SW480 (cell line): ENCODE results near the gene FIBCD1.
"Not testable (repeated sequence)": the region's sequence is repeated elsewhere in the genome, so short reads cannot be mapped to it uniquely, and the experiment has no call there.

Experiments used
- DNase-seq: peaks from one replicate; pipeline ENCODE4 v3.0.0-alpha.2; 2016; ENCODE audit warnings: low spot score

The FIBCD1 gene

GRCh38 chr9:130921989-130922892 lies 16.8 kb downstream of the FIBCD1 start:
- no peak for DNase-seq

GRCh38 chr9:130921300-130921988 lies 17.6 kb downstream of the FIBCD1 start:
- DNase-seq: no peak

GRCh38 chr9:130920762-130921299 lies 18.2 kb downstream of the FIBCD1 start:
- DNase-seq: no peak

- DNase-seq: no peak
Measured at GRCh38 chr9:130920233-130920632, 18.8 kb downstream of the FIBCD1 start.

DNA sequence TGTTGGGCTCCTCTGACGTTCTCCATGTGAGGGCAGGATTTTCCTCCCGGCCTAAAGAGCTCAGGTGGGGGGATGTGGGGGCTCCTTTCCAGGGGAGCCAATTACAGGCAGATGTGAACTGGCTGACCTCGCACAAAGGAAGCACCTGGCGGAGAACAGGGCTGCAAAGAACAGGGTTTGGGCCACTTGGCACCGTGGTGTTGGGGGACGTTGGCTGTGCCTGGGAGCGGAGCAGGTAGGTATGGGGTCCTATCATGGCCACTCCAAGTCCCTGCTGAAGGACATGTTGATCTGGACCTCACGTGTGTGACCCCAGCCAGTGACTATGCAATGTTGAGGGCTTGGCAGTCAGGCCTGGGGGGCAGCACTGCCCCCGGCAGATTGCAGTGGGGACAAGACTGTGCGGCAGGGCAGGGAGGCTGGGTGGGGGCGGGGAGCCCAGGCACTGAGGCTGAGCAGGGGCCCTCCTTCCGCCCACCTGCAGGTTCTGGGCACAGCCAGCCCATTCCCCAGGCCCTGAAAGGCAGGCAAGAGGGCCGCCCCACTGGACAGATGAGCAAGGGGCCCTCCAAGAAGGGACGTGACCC lies 19.4 kb downstream of the FIBCD1 start:
- no peak for DNase-seq

DNA sequence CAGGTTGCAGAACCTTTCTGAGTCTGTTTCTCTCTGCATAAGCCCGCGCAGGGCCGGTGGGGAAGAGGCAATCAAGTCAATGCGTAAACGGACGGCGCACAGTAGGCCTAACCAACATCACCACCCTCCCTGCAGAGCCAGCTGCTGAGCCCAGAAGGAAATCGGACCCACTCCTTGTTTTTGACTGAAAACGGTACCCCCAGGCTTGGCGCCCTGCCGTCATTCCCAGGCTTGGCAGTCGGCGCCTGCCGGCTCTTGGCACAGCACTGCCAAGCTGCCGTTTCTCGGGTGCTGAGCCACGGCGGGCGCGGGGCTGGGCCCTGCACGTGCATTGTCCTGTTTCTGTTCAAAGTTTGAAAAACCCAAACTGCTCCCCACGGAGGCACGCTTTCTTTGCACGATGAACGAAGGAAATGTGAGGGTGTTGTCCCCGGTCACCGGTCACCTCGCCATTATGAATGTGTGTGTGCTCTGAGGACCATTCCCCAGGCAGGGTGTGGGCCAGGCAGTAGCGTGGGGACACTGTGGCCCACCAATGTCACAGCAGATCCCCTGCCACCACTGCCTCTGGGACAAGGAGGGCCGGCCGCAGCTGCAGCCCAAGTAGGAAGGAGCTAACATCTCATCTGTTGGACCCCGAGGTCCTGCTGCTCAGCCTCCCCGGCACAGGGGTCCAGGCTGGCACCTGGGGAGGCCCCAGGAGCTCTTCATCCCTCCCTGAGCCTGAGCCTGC lies 20.1 kb downstream of the FIBCD1 start:
- DNase-seq: no peak

GRCh38 chr9:130918101-130918825 lies 20.8 kb downstream of the FIBCD1 start:
- DNase-seq: no peak

DNA sequence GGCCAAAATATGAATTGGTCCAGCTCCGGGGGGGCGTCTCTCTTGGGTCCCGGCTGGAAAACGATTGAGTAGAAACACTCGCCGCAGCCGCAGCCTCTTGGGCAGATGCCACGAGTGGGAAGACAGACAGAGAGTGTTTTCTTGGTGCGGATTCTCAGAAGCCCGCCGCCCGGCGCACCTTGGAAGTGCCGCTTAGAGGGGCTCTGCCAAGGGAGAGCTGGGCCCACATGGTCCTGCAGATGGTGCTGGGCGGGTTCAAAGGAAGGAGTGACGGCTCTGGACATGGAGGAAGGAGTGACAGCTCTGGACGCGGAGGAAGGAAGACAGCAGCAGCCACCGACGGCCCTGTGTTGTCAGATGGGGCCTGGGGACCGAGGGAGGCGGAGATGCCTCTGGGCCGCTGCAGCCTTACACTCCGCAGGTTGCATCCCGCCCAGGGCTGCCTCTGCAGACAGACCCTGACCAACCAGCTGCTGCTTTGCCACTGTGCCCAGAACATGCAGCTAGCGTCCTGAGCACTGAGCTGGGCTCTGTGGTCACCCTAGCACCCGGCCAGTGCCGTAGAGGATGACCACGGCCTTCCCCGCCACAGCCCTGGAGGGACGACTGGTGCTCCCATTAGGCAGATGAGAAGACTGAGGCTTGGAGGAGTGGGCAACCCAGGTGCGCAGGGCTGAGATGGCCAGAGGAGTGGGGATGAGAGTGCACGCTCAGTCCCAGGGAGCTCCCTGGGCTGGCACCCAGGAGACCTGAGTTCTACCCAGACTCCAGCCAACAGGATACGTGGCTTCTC lies 21.7 kb downstream of the FIBCD1 start:
- DNase-seq: no peak

DNA sequence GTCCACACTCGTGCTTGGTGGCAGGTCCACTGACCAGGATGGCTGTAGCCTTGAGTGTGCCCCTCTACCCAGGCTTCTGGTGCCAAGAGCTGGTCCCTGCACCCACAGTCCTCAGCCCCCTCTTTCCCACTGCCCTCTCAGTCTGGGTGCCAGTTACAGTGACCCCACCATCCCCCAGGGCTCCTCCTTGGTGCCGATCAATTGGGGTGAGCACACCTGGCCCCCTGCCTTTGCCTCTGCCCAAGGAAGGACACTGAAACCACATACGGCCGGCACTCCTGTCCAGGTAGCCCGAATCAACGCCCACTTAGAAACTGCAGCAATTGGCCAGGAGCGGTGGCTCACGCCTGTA lies 24.0 kb downstream of the FIBCD1 start:
- no peak for DNase-seq

GRCh38 chr9:130914417-130915095 lies 24.5 kb downstream of the FIBCD1 start:
- DNase-seq: no peak

DNA sequence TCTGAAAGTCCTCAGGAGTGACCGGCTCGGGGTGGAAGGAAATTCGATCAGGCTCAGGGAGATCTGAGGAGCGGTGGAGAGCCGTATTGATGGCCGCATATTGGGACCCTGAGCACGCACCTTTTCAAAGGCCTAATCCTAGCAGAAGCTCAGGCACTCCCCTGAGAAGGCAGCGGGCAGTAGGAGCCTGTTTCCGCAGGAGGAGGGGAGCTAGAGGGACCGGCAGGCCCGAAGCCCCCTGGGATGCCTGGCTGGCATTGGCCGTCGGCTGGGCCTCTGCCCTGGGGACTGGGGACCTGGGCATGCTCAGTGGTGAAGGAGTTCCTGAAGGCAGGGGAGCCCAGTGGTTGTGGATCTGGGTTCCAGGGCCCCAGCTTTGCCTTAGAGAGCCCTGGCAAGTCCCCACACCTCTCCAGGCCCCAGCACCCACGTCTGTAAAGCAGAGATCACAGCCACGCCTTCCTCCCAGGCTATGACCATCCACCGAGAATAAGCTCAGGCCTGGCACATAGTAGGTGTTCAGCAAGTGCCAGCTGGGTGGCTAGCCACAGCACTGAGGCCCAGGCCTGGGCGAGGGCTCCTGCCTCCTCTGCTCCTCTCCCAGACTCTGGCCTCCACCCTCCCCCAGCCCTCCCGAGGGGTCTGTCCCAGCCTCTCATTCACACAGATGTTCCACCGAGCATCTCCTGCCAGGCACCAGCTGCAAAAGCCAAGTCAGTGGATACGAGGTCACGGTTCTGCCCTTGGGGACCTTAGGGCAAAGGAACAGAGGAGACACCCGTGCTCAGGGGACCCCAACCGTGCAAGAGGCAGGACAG lies 25.2 kb downstream of the FIBCD1 start:
- no peak for DNase-seq

GRCh38 chr9:130912932-130913598 lies 26.0 kb downstream of the FIBCD1 start:
- DNase-seq: no peak

DNA sequence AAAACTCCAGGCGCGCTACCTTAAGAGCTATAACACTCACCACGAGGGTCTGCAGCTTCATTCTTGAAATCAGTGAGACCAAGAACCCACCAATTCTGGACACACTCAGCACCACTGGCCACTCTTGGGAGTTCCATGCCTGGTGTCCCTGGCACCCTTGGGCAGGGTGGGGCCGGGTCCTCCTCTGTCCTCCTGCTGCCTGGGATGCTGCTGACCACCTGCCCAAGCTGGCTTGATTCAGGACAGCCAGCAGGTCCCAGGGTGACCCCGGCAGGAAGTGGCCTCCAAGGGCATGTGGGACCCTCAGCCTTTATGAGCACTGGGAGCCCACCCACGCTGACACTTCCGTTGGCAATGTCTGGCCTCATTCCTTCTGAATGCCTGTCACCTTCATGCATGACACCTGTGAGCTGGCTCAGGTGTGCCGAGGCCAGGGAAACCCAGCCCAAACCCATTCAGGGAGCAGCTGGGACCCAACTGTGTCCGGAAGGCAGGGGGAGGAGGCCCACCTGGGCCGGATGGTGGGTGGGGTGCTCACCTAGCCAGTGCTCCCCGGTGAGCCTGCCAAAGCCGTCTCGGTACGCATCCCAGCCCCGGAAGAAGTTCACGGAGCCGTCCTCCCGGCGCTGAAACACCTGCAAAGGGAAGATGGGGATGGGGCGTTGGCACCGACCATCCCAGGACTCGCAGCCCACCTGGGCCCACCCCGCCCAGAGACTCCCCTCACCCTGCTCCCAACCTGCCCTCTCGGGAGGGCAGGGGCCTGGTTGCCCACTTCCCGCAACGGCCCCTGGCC lies 27.6 kb downstream of the FIBCD1 start:
- no peak for DNase-seq

GRCh38 chr9:130910670-130911069 lies 28.4 kb downstream of the FIBCD1 start:
- DNase-seq: not testable (repeated sequence)

DNA sequence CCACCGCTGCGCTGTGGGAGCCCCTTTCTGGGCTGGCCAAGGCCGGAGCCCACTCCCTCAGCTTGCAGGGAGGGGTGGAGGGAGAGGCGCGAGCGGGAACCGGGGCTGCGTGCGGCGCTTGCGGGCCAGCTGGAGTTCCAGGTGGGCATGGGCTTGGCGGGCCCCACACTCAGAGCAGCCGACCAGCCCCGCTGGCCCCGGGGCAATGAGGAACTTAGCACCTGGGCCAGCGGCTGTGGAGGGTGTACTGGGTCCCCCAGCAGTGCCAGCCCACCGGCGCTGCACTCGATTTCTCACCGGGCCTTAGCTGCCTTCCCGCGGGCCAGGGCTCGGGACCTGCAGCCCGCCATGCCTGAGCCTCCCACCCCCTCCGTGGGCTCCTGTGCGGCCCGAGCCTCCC lies 29.0 kb downstream of the FIBCD1 start:
- not testable (repeated sequence) for DNase-seq

DNA sequence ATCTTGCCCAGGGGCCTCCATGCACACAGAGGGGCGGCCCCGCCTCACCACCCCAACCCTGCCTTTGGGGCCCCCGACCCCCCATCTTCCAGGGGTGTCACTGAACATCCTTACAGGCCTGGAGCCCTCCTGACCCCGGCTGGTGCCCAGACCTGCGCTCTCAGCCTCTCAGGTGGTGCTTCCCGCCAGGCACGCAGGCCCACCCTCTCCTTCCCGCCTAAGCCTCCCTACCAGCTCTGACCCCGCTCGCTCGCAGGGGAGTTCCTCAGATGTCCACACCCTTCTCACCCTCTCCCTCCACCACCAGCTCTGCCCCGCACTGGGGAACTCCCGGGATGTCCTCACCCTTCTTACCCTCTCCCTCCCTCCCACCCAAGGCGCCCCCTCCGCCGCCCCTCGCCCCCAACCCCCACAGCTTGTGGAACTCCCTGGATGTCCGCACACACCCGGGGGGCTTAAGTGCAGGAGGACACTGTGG lies 30.1 kb downstream of the FIBCD1 start:
- DNase-seq: no peak

DNA sequence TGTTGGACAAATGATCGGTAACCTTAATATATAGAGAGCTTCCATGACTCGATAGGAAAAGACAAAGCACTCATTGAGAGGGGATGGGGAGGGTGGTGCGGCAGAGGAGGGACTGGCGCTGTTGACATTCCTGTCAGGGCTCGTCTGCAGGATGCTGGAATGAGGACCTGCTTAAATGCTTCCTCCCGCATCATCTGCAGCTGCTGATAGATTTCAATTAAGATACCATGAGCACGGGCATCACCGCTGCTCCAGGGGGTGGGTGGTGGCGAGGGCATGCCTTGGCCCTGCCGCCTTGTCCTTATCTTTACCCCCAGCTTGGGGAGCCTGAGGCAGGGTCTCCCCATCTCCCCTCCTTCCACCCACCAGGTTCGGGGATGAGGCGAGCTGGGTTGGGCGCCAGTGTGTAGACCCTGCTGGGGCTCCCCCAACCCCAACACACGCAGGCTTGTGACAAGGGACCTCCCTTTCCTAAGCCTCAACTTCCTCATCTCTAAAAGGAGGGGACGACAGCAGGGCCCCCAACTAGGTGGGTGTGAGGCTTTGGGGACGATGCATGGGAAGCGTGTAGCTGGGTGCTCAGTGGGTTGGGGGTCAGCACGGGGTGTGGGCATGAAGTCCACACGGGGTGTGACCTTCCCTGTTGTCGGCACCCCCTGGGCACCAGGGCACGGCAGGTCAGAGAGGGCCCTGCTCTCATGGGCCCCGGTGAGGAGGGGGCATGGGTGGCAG lies 30.7 kb downstream of the FIBCD1 start:
- no peak for DNase-seq
